GF-D8 (cell line): Measurements from ENCODE around the gene CMIP.

Experiments used
- DNase-seq: peaks from one replicate; lab custom pipeline; 2025; lab: John Stamatoyannopoulos, UW

The CMIP gene

DNA sequence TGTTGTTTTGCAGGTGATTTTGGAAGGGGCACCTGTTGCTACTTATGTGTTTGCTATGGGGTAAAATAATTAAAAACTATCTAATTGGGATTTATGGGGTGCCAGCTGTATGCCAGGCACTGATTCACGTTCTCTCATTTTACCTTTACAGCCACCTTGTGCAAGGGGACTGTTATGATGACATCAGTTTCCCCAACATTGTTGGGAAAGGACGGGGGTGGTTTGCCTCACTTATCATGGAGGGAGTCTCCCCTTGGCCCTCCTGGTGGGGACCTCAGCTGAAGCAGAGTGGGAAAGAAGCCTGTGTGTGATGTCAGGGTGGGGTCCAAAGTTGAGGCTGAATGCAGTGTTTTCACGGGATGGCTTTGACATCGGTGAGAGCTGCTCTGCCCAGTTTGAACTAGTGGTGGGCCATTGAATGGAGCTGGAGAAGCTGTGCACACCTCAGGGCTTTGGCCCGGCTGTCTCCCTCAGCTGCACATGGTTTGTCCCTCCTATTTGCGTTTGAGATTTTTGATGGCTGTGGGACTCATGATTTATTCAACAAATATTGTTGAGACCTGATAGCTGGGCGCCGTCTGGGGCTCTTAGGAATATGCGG, 36.1 kb downstream of the CMIP start:
- no peak for DNase-seq

DNA sequence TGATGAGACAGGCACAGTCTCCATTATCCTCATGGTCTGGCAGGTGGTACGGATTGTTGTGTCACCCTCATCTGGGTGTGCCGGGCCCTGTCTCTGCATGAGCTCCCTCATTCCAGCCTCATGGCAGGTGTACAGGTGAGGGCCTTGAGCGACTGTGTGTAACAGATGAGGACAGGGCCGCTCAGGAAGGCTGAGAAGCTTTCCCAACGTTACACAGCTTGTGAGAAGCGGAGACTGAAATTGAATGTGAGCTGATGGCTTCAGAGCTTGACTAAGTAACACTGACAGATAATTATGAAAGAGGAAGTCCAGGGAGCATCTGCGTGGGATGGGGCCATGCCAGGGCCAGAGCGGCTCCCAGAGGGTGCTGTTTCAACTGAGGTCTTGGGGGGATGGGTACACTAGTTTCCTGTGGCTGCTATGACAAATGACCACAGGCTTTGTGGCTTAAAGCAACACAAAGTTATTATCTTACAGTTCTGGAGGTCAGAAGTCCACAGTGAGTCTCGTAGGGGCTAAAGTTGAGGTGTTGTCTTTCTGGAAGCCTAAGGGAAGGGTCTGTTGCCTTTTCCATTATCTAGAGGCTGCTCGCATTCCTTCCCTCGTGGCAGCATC, 36.7 kb downstream of the CMIP start:
- DNase-seq: peak; percentile 92

DNA sequence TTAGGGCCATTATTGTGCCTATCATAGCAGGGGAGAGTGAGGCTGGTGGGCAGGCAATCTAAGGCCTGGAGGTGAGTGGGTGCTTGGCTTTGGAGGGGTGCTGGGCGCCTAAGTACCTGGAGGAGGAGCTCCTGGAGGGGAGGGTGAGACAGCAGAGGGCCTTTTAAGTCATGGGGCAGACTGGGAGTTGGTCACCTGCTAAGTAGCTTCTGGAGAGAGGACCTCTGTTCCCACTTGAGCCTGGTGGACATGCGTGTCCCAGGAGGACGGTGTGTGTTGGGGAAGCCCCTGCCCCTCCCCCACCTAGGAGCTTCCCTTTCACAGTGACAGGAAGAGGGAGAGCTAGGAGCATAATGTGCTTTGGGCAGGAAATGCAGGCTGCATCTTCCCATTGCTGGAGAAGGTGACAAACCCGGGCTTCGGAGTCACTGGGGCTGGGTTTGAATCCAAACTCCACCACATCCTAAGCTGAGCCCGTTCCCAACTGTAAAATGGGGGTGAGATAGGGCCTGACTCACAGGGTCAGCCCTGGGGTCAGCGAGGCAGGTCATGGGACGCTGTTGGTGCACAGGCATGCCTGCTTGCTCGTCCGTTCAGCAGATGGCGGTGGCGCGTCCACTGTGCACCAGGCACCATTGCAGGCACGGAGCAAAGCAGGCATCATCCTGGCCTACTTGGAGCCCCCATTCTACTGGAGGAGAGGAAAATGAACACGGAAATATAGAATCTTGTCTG, 37.9 kb downstream of the CMIP start:
- no peak for DNase-seq

DNA sequence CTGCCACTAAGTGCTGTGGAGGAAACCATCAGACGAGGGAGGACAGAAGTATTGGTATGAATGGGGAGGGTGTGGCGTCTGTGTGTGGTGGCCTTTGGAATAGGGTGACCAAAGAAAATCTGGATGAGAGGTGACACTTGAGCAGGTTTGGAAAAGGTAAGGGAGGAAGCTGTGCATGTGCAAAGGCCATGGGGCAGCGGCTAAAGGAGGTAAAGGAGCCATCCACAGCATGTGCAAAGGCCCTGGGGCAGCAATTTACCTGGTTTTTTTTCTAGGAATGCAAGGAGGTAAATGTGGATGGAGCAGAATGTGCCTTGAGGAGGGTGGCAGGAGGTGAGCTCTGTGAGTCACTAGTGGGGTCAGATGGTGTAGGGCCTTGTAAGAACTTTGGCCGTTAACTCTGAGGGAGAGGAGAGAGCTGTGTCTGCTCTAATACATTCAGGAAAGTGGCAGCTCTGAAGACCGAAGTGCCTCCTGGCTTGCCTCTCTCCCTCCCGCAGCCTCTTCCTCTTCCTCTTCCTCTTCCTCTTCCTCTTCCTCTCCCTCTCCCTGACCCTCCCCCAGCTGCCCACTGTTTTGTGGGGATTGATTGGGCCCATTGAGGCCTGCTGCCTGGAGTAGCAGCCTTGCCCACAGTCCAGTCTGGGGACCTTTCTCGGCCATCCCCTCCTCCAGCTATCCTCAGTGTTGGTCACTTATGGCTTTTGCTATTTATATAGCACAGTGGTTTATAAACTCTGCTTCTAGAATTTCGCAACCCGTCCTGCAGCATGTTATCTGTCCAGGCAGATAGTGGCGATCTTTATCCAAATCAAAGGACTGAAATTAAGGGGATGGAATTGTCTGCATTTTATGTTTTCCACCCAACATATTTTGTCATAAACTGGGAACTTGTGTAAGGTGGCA, 38.7 kb downstream of the CMIP start:
- DNase-seq: peak; percentile 39

DNA sequence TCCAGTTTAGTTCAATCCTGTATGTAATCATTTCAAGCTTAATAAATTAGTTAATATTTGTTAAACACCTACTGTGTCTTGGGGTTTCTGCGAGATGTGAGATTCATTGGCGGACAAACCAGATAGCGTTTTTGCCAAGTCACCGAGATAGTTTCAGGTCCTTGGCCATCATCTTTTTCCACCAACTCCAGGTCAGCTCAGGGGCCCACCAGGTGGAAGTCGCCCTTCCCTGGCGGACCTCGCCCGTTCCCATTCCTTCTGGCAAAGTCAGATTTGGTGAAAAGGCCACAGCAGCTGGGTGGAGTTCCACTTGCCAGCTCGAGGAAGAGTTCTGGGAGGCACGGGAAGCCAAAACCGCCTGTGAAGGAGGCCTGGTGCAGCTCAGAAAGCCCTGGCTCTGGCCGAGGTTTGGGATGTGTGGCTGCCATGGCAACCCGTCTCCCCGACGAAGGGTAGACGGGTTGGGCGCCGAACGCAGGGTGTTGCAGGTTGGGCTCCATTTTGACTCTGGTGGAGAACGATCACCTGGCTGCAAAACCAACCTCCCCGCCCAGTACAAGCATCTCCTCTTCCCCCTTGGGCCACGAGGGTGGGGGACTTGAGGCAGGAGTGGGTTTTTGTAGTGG, 39.5 kb downstream of the CMIP start:
- no peak for DNase-seq

DNA sequence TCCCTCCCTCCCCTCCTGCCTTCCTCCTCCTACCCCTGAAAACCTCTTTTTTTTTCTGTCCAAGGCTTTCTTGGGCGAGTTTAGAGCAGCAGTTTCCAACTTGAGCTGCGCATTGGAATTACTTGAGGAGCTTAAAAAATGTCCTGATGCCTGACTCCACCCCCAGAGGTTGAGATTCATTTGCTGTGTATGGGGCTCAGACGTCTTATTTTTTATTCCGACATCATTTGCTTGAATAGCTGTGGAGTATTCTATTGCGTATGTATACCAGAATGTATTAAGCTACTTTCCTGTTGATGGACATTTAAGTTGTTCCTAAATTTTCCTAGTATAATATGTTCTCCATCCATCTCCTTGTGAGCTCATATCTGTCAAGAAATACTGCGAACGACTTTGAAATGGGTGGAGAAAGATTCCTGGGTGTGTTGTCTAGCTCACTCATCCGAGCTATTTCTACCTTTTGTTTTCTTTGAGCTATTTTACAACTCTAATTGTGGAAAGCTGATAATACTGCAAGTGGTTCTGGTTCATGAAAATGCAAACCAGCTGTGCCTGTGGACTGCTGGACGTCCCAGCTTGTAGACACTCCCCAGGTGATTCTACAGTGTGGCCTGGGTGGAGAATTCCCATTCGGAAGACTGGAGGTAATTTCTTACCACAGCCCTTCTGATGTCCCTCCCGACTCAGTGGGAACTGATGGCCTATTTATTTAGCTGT, 40.5 kb downstream of the CMIP start:
- no peak for DNase-seq

DNA sequence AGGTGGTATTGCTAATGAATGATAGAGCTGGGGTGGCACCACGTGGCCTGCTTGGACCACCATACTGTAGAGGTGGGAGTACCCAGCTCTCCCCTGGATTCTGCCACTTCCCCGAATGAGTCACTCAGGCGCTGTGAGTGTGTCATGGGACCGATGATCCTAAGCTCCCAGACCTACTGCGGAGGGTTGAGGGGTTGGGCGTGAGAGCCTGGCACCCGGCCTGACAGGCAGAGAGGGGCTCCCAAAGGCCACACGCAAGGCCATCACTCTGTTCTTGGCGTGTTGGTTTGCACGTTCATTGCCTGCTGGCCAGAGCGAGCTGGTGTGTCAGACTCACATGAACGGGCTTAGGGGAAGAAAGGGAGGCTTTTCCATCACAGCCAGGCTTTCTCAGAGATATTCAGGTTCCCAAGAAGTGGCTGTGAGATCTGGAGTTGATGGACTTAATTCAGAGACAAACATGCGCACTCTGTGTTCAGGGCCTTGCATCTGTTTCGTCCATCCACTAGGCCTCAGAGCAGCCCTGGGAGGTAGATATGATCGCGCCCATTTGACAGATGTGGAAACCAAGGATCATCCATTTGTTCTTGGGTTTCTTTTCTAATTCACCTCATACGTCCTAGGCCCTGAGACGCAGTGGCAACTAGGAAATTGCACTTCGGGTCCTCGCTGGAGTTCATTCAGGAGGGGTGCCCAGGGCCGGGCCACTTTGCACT, 41.4 kb downstream of the CMIP start:
- DNase-seq: no peak

DNA sequence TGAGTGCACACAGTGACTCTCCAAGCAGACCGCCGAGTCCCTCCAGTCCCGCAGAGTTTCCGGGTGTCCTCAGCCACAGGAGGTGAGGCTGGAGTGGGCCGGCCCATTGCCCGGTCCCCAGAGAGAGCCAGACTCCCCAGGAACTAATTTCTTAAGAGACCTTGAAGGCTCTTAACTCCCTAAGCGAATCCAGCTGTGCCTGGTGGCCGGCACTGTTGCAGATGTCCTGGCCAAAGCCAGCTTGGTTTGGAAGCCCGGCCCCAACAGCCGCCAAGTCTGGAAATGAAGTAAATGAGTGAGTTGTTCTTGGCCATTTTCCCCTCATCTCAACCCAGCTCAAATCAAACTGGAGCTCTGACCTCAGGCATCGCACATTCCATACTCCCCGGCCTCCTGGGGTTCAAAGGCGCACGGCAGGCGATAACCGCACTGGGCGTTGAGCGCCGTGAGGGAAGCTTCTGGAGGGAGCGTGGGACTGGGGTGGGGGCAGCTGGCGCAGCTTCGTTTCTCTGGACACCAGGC, 42.0 kb downstream of the CMIP start:
- DNase-seq: no peak

DNA sequence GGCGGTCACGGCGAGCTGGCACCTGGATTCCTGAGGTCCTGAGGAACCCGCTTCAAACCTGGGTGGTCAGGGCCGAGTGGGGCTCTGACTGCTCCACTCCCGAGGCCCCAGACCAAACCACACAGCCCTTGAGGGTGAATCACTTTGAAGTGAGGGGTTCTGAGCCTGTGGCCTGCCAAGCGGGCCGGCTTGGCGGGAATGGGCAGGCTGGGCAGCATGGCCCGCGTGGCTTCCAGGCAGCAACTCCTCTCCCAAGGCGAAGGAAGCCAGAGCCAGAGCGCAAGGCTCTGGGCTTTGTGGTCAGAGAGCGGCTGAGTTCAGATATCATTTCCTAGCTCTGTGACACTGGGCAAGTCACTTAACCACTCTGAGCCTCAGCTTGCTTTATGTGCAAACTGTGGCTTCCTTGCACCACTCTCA, 42.7 kb downstream of the CMIP start:
- DNase-seq: no peak

DNA sequence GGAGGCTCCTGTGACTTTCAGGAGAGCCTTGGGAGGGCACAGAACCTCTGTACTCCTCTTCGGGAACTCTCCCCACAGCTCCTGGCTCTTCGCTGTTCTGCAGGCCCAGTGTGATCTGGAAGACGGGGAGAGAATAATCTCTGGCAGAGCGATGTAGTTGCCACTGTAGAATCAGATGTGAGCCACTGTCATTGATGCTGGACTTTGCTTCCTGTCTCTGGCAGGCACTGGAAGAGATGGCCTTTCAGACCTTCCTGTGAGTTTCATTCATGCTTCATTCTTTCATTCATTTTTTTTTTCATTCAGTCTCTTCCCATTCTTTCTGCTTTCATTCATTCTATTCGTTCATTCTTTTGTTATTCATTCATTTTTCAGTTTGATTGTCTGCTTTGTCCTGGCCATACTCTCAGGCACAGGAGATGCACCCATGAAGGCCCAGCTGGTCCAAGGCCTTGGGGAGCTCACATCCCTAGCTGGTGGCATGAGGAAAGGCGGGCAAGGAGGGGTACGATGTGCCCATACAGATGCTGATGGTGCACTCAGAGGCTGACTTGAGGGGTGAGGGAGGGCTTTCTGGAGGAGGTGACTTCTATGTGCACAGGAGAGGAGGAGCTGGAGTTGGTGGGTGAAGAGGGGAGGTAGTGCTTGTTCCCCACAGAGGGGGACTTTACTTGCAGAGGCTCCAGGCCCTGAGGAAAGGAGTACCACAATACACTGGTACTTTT, 44.2 kb downstream of the CMIP start:
- DNase-seq: no peak

DNA sequence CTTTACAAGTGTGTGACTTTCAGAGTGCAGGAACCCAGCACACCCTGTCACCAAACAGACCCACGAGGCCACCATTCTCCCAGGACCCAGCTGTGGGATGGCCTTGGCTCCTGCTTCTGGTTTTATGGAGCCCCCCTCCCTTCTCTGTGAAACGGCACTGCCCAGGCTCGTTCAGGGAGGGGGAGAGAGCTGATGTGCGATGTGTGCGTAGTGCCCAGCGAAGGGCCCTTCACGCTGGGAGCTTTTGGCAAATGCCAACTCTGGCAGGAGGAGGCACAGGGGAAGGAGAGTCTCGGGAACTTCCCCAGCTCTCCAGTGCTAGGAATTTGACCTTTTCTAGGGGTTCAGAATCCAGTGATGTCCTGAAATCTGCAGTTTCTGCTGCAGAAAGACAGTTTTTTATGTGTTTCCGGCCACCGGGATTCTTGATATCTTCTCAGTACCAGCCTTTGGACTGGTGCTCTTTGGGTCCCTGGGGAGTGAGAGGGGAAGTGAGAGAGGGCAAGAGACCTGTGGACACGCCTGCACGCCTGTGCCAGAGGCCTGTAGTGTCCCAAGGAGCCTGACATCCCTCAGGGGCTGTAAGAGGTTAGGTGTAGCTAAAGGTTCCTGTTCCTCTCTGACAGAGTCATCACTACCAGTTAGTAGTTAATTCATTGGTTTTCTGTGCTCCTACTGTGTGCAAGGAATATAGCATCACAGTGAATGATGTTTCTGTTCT, 45.1 kb downstream of the CMIP start:
- DNase-seq: no peak

DNA sequence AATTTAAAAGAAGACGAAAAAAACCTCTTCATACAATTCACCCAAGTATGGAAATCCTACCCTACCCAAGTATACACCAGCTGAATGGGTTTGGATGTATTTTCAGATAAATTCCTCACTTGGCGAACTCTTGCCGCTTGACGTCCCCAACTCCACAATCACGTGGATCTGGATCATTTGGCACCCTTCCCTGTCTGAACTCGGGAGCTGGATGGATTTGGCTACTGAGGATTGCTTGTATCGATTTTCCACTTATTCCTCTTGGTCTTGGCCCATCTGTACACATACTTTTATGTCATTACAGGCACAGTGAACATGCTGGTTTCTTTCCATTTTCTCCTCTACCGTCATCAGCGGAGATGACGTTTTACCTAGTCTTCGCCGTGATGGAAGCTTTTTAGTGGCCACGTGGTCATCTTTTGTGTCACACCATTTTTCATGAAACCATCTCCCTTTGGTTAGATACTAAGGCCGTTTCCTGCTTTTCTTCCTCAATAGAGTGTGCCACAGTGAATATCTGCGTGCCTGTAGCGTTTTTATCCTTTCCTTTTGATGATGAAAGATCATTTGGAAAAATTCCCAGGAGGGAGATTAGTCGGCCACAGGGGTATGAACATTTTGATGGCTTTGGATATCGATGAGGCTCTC, 47.1 kb downstream of the CMIP start:
- no peak for DNase-seq

DNA sequence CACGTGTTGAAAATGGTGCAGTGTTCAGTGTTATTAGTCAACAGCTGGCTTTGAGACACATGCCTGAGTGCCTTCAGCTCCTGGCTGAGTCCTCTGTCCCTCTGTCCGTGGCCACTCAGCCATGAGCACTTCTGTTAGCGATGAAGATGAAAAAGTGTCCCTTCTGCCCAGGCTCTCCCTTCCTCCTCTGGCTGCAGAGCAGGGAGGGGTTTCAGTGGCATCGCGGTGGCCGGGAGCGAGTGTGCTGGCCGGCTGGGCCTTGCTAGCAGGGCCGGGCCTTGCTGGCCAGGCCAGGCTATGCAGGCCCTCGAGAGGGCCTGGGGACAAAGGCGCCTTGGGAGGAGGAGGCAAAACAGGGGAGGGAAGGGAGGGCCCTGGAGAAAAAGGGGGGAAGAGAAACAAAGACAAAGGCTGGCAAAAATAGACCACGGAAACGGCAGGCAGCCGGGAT, 47.7 kb downstream of the CMIP start:
- DNase-seq: no peak

DNA sequence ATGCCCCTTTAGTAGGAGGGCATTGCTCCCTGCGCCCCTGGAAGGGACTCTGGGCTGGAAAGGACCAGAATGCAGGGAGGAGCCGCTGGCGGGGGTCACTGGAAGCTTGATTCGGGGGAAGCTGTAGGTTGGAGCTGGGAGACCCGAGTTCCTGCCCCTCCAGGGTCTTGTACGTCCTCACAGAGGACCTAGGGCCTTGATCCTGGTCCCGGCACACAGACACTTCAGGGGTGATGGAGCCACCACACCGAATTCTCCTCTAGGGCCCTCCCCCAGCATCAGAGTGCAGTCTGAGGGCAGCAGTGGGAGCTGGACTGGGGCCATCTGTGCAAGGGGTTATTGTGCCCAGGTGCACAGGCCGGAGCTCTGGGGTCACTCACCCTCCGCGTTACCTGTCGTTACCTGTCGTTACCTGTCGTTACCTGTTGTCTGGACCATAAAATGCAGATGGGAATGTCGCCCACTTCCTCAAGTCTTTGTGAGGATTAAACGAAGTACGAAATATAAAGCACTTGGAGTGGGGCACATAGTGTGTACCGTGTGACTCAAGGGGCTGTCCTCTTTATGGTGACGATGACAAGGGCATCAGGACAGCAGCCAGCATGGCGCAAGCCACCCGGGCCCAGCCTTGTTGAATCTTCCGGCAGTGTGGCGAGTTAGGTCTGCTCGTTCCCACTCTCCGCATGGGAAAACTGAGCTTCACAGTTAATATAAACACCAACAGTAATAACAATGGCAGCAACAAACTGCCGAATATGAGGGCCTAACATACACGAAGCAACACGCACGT, 48.6 kb downstream of the CMIP start:
- no peak for DNase-seq

DNA sequence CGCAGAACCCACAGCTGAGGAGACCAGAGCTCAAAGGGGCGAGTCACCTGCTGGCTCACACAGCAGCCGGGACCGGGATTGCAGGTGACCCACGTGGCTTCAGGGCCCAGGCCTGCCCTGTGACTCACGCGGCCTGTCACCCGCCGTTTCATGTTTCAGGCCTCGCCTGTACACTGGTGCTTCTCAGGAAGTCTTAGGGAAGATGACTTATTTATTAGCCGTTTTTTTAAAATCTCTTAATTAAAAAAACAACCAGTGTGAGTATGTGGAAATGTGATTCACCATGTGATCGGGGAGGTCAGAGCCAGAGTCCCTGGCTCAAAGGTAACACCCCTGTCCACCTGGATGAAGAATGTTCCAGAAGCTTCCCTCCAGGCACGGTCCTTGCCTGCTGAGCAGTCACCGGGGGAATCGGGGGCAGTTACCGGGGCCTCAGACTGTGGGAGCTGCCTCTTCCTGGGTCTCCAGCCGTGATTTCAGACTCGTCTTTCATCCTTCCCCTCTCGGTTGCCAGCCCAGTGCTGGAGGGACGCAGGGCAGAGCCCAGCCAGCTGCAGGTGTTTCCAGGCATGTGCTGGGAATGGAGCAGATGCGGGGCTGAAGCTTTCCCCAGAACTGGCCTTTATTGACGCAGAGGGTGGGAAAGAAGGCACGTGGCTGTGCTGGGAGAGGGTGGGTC, 49.3 kb downstream of the CMIP start:
- no peak for DNase-seq

DNA sequence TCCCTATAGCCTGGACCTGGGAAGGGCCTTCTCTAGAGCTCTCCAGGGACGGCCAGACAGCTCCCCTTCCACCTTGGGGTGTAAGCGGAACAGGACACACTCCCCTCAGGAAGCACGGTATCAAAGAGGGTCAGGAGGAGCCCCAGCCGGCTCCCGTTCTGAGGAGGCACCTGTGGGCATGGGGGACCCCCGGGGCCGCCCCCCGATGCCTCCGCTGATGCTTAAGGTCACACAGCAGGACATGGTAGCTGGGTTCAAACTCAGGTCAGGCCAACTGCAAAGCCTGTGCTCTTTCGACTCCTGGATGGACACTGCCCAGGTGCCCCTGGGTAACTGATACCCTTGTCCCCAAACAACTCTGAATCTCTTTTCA, 49.8 kb downstream of the CMIP start:
- no peak for DNase-seq

DNA sequence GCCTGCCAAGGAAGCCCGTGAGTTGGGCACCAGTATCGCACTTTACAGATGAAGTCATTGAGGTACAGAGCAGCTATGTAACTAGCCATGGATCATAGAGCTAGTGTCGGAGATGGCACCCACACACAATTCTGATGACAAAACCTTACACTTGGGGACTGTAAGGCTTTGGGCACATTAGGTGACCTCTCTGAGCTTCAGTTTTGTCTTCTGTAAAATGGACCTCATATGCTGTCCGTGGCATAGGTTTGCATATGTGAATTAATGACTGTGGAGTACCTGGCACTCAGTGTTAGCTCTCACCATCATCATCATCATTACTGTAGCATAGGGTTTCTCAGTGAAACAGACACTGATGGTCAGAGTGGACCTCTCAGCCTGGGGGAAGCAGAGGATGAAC, 50.3 kb downstream of the CMIP start:
- DNase-seq: no peak
